PC-9 (cell line): ENCODE measurements around the gene TOR3A. TPM values are rescaled to one million over a fixed set of nuclear protein-coding genes. Genes with fewer than 3 reads are reported as not detected.

Experiments
- BruUV-seq: library from RNA; stranded (reverse); fragments of 400-500 nt; replicated peaks from 2 replicates; lab custom pipeline; 2021; lab: Mats Ljungman, UMichigan
- CTCF ChIA-PET: fragments of 300-600 bp; sonication (Branson Sonifier 250); formaldehyde crosslinking; loops from one replicate; lab custom pipeline; 2022; ENCODE audit warnings: antibody characterized with exemption; lab: Charles Lee
- POLR2A ChIA-PET: fragments of 300-600 bp; sonication (Branson Sonifier 250); formaldehyde crosslinking; loops from one replicate; lab custom pipeline; 2022; ENCODE audit warnings: antibody characterized with exemption; ENCODE audit not compliant: unreplicated experiment; lab: Charles Lee
- DNase-seq, 2 experiments: peaks; one replicate each; pipeline versions ENCODE4 v3.0.0 to v3.0.0-alpha.2; 2015 to 2022; ENCODE audit warnings: mixed read lengths in 1 of 2
- H2AFZ ChIP-seq: fragments of 200-600 bp; sonication (generic); 2 replicates; pipeline ENCODE4 v1.8.1; 2017; ENCODE audit warnings: antibody characterized with exemption
- H3F3A ChIP-seq: fragments of 200-600 bp; sonication (generic); 2 replicates; pipeline ENCODE4 v1.8.1; 2017; ENCODE audit warnings: antibody characterized with exemption, mild to moderate bottlenecking, low read depth; ENCODE audit not compliant: insufficient read depth
- H3K27ac ChIP-seq: fragments of 200-600 bp; sonication (generic); 2 replicates; pipeline ENCODE4 v1.6.1; 2016; ENCODE audit warnings: mixed run types
- H3K27me3 ChIP-seq: fragments of 200-600 bp; sonication (generic); 2 replicates; pipeline ENCODE4 v1.6.1; 2016; ENCODE audit warnings: low read depth, mixed run types; ENCODE audit not compliant: insufficient read depth
- H3K36me3 ChIP-seq: fragments of 200-600 bp; sonication (generic); 2 replicates; pipeline ENCODE4 v1.6.1; 2016; ENCODE audit warnings: low read depth, mixed run types
- H3K4me1 ChIP-seq: fragments of 200-600 bp; sonication (generic); replicated peaks from 2 replicates; pipeline ENCODE4 v1.6.1; 2016; ENCODE audit warnings: mixed run types; ENCODE audit not compliant: insufficient read depth
- H3K4me2 ChIP-seq: fragments of 200-600 bp; sonication (generic); 2 replicates; pipeline ENCODE4 v1.6.1; 2017; ENCODE audit warnings: mixed run types
- H3K4me3 ChIP-seq: fragments of 200-600 bp; sonication (generic); 2 replicates; pipeline ENCODE4 v1.6.1; 2016; ENCODE audit warnings: mixed run types
- H3K79me2 ChIP-seq: fragments of 200-600 bp; sonication (generic); 2 replicates; pipeline ENCODE4 v1.6.1; 2017; ENCODE audit warnings: low read depth, mixed run types
- H3K9me2 ChIP-seq: fragments of 200-600 bp; sonication (generic); 2 replicates; pipeline ENCODE4 v1.8.1; 2017; ENCODE audit warnings: mild to moderate bottlenecking; ENCODE audit not compliant: insufficient read depth
- H3K9me3 ChIP-seq: fragments of 200-600 bp; sonication (generic); 2 replicates; pipeline ENCODE4 v1.8.1; 2016; ENCODE audit warnings: low read depth; ENCODE audit not compliant: insufficient read depth
- H4K20me1 ChIP-seq: fragments of 200-600 bp; sonication (generic); 2 replicates; pipeline ENCODE4 v1.8.1; 2017; ENCODE audit not compliant: insufficient read depth
- CTCF ChIP-seq: fragments of 200-600 bp; sonication (generic); conservative IDR thresholded peaks from 2 replicates; pipeline ENCODE4 v1.6.1; 2017; ENCODE audit warnings: mixed run types, antibody characterized with exemption, mild to moderate bottlenecking, moderate library complexity
- EZH2 ChIP-seq: fragments of 200-600 bp; sonication (generic); IDR thresholded peaks from 2 replicates; pipeline ENCODE4 v1.8.0; 2017; ENCODE audit warnings: antibody characterized with exemption, low read depth
- intact Hi-C: fragments of 100-400 bp; cut with micrococcal nuclease; formaldehyde crosslinking; loops from one replicate; pipeline ENCODE4 v1.10.0; 2022; ENCODE audit not compliant: unreplicated experiment
- total RNA-seq: library from RNA; stranded (reverse); gene quantifications from 2 replicates; pipeline ENCODE4 v1.2.3, GENCODE V29; 2021

The TOR3A gene
- total RNA-seq, 1 experiment from 2014 or later: 31.6 TPM

GRCh38 chr1:179091691-179092165 lies 9.9 kb downstream of the TOR3A start:
- DNase-seq: no peak
- CTCF ChIA-PET: no interaction called here

GRCh38 chr1:179092896-179093461 lies 11.1 kb downstream of the TOR3A start:
- Histone ChIP-seq H3K79me2 (no peaks in the 10 kb centered on the region), H3K4me3 (no peak overlapping the region), H3F3A (peaks cover 13% of the 10 kb centered on the region; the same call in 1 of the 2 replicates), H4K20me1 (no peaks in the 10 kb centered on the region), H3K27me3 (no peaks in the 10 kb centered on the region), H3K27ac (no peak overlapping the region), H3K4me1 (0 out of 2 replicates have a peak, but pooled peaks cover 4% of the 10 kb centered on the region), H3K4me2 (no peak overlapping the region), H3K36me3 (peaks cover 22% of the 10 kb centered on the region; the same call in 1 of the 2 replicates), H3K9me2 (no peaks in the 10 kb centered on the region), H3K9me3 (no peaks in the 10 kb centered on the region), H2AFZ (no peak overlapping the region)
- ChIA-PET CTCF (interaction anchor here (0.5 kb wide), 1 partner anchor 100 kb away, joined by 3 read pairs; no protein-coding TSS in a partner anchor), POLR2A (no interaction called here)
- intact Hi-C loops: no loop called here
- no TSS peak for BruUV-seq
- no peak for TF ChIP-seq CTCF
- TF ChIP-seq EZH2: no peak
- DNase-seq: no peak

More at GRCh38 chr1:179091691-179092165, 9.9 kb downstream of the TOR3A start:
- Histone ChIP-seq H3K4me3 (no peak overlapping the region), H3K4me2 (no peak overlapping the region), H3K9me2 (no peaks in the 10 kb centered on the region), H3K79me2 (no peaks in the 10 kb centered on the region), H3K27me3 (no peaks in the 10 kb centered on the region), H2AFZ (no peak overlapping the region), H3K9me3 (no peaks in the 10 kb centered on the region), H4K20me1 (no peaks in the 10 kb centered on the region), H3K36me3 (peaks cover 22% of the 10 kb centered on the region; the same call in 1 of the 2 replicates), H3K27ac (peak overlapping the region; percentile 46), H3K4me1 (0 out of 2 replicates have a peak, but pooled peaks cover 4% of the 10 kb centered on the region), H3F3A (peaks cover 15% of the 10 kb centered on the region; the same call in 1 of the 2 replicates)
- POLR2A ChIA-PET: no interaction called here
- intact Hi-C loops: no loop called here
- TF ChIP-seq EZH2: no peak
- TF ChIP-seq CTCF: no peak
- no TSS peak for BruUV-seq

- H3K4me1 ChIP-seq: 0 out of 2 replicates have a peak, but pooled peaks cover 4% of the 10 kb centered on the region
- no peaks in the 10 kb centered on the region for H3K79me2 ChIP-seq
- H4K20me1 ChIP-seq: no peaks in the 10 kb centered on the region
- no peaks in the 10 kb centered on the region for H3K9me2 ChIP-seq
- no peak overlapping the region for H3K27ac ChIP-seq
- no peak overlapping the region for H3K4me3 ChIP-seq
- peaks cover 13% of the 10 kb centered on the region; the same call in 1 of the 2 replicates for H3F3A ChIP-seq
- H3K36me3 ChIP-seq: peaks cover 22% of the 10 kb centered on the region; the same call in 1 of the 2 replicates
- CTCF ChIA-PET: interaction anchor here (0.6 kb wide), 2 partner anchors 26 to 753 kb away, joined by 4 to 6 read pairs; no protein-coding TSS in a partner anchor
- DNase-seq: no peak
- no peak for TF ChIP-seq EZH2
- no peak for TF ChIP-seq CTCF
- H3K4me2 ChIP-seq: no peak overlapping the region
- BruUV-seq: no TSS peak
- intact Hi-C loops: no loop called here
- POLR2A ChIA-PET: interaction anchor here (0.6 kb wide), 1 partner anchor 143 kb away, joined by 13 read pairs; no protein-coding TSS in a partner anchor
- H3K27me3 ChIP-seq: no peaks in the 10 kb centered on the region
- no peak overlapping the region for H2AFZ ChIP-seq
- no peaks in the 10 kb centered on the region for H3K9me3 ChIP-seq
These were observed 12.9 kb downstream of the TOR3A start for GRCh38 chr1:179094818-179095217.
